ENCODE results near the gene TMEM150C.

- TF ChIP-seq NRF1 (IDR thresholded peaks at IDR 0.05; ENCODE audit: low read depth, low read length) = no peak
- no peak for TF ChIP-seq CTCF (IDR thresholded peaks at IDR 0.05; ENCODE audit: control extremely low read depth in 1 of 3, insufficient read depth in 1 of 3, low read depth in 1 of 3, low read length in 3 of 3)
- TF ChIP-seq TAF1 (IDR thresholded peaks at IDR 0.05; ENCODE audit: low read depth, low read length) = no peak
- TF ChIP-seq POLR2A (IDR thresholded peaks at IDR 0.05; ENCODE audit: control extremely low read depth in 1 of 2, low read depth in 2 of 2, low read length in 2 of 2) = no peak
These were observed 15.7 kb upstream of the TMEM150C start for GRCh38 chr4:82577451-82577850.

Measured in H1 (cell line).